HG03571 (cell line): Measurements from ENCODE around the gene IFNL4.
"Not testable (repeated sequence)": the region's sequence is repeated elsewhere in the genome, so short reads cannot be mapped to it uniquely, and the experiment has no call there.

ENCODE experiments used
- ATAC-seq: cut with Tn5 transposase; IDR thresholded peaks from one replicate; pipeline ENCODE4 v1.9.1; 2021; ENCODE audit not compliant: unreplicated experiment

Gene IFNL4

DNA sequence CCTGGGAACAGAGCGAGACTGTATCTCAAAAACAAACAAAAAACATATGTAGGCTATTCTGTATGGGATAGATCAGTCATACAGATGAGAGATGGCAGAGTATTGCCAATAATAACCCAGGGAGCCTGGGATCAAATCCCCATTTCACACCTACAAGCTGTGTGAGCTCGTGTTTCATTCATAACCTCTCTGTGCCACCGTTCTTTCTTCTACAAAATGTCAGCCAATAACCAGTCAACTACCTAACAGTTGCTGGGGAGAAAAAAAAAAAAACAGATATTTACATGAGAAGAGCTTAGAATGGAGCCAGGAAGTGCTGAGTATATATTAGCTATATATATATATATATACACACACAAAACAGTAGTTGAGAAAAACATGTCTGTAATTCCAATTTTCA lies 13.0 kb upstream of the IFNL4 start:
- no peak for ATAC-seq

GRCh38 chr19:39257227-39257626 lies 8.6 kb upstream of the IFNL4 start:
- no peak for ATAC-seq

- no peak for ATAC-seq
Measured at GRCh38 chr19:39254531-39255345, 6.1 kb upstream of the IFNL4 start.

DNA sequence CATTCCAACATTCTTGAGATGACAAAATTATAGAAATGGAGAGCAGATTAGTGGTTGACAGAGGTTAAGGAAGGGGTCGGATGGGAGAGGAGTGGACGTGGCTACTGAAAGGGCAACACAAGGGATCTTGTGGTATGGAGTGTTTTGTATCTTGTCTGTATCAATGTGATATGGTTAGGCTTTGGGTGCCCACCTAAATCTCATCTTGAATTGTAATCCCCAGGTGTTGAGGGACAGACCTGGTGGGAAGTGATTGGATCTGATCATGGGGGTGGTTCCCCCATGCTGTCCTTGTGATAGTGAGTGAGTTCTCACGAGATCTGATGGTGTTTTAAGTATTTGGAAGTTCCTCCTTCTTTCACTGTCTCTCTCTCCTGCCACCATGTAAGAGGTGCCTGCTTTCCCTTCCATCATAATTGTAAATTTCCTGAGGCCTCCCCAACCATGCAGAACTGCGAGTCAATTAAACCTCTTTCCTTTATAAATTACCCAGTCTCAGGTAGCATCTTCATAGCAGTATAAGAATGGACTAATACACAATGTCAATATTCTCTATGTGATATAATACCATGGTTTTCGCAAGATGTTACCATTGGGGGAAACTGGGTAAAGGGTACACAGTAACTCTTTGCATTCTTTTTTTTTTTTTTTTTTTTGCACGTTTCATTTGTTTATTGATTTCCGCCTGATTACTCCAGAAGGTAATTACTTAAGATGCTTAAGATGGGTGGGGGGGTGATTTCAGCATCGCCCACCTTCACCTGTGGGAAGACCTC lies 4.9 kb upstream of the IFNL4 start:
- ATAC-seq, result no peak

DNA sequence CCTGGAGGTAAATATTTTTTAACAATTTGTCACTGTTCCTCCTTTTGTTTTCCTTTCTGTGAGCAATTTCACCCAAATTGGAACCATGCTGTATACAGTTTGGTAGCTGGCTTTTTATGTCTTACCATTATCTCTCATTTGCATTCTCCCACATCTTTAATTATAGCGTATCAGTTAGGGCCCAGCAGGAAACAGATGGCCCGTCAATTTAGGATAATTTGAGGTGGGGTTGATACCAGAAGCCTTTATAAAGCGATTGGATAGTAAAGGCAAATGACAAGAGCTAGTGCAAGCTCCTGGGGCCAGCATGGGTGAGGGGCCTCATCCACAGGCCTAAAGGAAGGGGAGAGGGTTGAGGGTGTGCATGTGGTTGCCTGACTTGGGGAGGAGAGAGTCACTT lies 3.8 kb upstream of the IFNL4 start:
- ATAC-seq, result no peak

GRCh38 chr19:39251846-39252245 lies 3.2 kb upstream of the IFNL4 start:
- no peak for ATAC-seq

- no peak for ATAC-seq
Measured at GRCh38 chr19:39251081-39251480, 2.4 kb upstream of the IFNL4 start.

- no peak for ATAC-seq
Measured at GRCh38 chr19:39247701-39248664, 673 bp downstream of the IFNL4 start.

DNA sequence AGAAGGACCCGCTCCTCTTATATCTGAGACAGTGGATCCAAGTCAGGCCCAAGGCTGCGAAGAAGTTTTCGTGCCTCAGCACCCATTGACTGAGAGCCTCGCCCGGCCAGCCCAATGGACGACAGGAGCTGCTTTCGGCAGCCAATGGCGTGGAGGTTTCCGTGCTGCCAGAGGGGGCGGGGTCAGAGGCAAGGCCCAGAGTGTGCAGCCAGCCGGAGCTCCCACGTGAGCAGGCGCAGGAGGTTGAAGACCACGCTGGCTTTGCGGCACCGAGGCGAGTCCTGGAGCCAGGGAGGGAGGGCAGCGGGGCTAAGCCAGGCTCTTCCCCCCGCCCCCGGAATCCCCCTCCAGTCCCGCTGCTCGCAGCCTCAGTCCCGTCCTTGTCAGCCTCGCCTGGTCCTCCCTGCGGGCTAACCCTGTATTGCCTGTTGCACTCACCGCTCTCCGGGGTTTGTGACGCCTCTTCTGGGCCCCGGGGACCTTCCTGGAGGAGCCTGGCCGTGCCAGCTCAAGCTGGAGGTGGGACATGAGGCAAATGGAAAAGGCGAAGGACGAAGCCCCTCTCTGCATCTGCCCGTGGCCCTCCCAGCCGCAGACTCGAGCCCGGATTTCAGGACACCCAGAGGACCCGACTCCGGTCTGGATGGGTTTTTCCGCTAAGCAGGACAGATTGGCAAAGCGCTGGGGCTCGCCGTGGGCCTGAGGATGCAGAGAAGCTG lies 1.5 kb downstream of the IFNL4 start:
- ATAC-seq, result no peak

DNA sequence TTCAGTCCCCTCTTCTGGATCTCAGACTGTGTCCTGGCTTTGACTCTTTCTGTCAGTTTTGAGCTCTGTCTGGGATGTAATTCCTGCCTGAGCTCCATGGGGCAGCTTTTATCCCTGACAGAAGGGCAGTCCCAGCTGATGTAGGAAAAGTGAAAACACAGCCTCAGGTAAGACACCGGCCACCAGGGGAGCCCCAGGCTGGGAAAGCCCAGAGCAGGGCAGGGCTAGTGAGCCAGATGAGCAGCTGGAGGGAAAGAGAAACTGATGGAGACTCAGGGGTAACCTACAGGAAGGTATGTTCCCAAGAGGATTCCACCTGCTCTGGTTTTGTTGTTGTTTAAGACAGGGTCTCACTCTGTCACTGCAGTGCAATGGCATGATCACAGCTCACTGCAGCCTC lies 3.5 kb downstream of the IFNL4 start:
- ATAC-seq, result not testable (repeated sequence)

DNA sequence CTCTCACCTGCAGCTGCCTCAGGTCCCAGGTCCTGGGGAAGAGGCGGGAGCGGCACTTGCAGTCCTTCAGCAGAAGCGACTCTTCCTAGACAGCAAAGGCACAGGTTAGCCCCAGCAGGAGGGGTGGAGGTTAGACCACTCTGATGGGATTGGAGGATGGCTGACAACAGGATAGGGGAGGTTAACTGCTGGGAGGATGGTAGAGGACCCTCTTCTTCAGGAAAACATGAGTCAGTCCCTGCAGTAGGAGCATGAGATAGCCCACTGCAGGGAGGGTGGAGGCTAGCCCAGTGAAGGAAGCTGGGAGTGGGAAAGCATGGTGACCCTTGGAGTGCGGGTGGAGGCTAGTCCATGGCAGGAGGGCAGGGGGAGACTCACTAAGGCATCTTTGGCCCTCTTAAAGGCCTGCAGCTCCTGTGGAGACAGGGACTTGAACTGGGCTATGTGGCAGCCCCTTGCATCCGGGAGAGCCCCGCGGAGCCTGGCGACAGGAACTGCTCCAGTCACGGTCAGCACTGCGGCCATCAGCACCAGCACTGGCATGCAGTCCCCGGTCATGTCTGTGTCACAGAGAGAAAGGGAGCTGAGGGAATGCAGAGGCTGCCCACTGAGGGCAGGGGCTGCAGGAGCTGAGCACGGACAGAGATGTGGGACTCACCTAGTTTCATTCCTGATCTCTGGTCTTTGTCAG lies 4.1 kb downstream of the IFNL4 start, which contains the start of gene IFNL3:
TSS of gene IFNL3 (minus strand) at position 597 of the 691 bp plus-strand sequence. CDS start at position 558, 39 bp downstream.
- not testable (repeated sequence) for ATAC-seq

DNA sequence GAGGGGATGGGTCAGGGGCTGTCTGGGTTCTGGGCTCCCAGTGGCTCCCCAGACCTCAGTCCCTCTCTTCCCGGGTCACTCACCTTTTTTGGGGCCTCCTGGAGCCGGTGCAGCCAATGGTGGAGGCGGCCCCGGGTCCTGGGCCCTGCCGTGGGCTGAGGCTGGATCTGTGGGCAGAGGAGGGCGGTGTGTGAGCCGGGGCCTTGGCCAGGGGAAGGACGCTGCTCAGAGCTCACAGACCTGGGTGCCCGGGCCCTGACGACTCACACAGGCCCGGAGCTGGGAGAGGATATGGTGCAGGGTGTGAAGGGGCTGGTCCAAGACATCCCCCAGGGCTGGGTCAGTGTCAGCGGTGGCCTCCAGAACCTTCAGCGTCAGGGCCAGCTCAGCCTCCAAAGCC lies 4.9 kb downstream of the IFNL4 start:
- ATAC-seq, result not testable (repeated sequence)

GRCh38 chr19:39240421-39240820 lies 8.2 kb downstream of the IFNL4 start:
- no peak for ATAC-seq

DNA sequence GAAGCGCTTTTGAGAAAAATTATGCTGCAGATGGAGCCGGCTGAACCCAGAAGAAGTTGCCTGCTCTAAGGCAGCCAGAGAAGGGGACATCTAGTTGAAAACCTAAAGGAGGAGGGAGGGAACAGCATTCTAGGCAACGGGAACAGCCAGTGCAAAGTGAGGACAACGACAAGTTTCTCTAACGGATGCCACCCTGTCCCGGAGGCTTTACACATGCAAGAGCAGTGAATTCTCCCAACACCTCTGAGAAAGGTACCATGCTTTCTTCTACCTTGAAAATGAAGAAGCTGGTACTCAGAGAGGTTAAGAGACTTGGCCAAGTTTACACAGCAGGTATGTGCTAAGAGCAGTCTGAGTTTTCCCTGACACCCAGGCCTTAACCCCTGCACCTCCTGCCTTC lies 9.7 kb downstream of the IFNL4 start:
- no peak for ATAC-seq

DNA sequence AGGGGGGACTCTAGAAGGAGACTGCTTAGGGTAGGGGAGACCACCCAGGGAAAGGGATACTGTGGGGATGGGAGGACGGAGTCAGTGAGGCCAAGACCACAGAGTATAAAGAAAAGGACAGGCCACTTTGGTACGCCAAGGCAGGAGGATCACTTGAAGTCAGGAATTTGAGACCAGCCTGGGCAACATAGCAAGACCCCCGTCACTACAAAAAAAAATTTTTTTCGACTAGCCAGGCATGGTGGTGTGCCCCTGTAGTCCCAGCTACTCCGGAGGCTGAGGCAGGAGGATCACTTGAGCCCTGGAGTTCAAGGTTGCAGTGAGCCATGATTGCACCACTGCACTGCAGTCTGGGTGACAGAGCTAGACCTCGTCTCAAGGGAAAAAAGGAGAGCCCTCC lies 10.4 kb downstream of the IFNL4 start:
- ATAC-seq, result no peak

DNA sequence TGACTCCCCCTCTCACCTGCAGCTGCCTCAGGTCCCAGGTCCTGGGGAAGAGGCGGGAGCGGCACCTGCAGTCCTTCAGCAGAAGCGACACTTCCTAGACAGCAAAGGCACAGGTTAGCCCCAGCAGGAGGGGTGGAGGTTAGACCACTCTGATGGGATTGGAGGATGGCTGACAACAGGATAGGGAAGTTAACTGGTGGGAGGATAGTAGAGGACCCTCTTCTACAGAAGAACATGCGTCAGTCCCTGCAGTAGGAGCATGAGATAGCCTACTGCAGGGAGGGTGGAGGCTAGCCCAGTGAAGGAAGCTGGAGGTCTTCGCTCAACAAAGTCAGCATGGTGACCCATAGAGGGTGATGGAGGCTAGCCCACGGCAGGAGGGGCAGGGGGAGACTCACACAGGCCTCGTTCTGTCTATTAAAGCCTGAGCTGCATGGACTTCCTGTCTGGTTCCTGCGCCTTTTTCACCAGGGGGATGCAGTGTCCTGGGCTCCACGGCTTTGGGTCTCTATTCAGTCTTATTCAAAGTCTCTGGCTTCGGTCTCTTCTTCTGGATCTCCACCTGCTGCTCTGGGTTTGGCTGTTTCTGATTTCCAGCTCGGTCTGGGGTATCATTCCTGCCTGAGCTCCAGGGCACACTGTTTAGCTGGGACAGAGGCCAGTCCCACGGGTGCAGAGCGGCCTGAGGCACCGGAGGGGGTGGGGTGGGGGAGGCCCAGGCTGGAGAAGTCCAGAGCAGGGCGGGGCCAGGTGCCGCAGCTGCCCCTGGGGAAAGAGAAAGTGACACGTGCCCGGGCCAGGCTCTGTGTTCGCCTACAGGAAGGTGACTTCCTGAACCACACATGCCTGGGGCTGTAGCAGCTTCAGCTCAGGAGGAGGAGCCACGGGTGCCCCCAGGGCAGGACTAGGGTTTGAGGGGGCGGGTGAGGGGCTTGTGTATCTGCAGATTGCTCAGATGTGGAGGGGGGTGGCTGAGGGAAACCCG lies 11.2 kb downstream of the IFNL4 start:
- no peak for ATAC-seq

GRCh38 chr19:39236527-39236926 lies 12.1 kb downstream of the IFNL4 start:
- ATAC-seq, result no peak

GRCh38 chr19:39232708-39233107 lies 15.9 kb downstream of the IFNL4 start:
- ATAC-seq, result no peak
